ENCODE data around the gene SLC5A10.
"Not testable (repeated sequence)": the region's sequence is repeated elsewhere in the genome, so short reads cannot be mapped to it uniquely, and the experiment has no call there.

The SLC5A10 gene

DNA sequence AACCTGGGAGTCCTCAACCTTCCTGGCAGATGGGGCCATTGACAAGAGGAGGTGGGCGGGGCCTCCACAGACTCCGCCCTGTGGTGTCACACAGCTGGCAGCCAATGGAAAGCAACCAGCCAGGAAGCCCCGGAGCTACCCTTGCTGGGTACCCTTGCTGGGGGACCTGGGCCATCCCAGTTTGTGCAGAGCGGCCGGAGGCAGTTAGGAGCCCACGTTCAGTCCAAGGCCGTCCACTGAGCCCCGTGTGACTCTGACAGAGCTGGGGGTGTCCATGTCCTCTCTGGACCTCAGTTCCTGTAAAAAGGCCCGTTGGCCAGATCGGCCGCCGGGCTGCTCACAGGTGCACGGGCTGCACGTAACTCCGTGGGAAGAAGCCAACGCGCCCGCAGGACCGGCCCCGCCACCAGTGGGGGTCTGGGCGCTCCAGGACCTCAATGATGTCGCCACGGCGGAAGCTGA lies 69.7 kb downstream of the SLC5A10 start:
- peak; percentile 58 for DNase-seq

DNA sequence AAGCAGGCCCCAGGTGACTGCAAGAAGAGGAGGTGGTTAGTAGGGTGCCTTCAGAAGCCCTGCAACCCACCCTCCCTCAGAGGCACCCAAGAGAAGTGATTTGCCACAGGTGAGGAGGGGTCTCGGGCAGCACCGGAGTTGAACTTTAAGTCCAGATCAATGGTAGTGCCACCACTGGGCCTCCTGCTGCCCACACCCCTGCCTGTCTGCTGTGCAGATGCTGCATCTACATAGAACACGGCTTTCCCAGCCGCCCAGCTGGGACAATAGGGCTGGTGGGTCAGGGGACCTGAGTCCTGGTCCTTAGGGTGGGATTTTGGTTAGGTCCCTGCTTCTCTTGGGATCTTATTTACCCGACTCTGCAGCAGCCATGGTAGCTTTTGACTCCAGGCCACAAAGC lies 70.2 kb downstream of the SLC5A10 start:
- DNase-seq = no peak

DNA sequence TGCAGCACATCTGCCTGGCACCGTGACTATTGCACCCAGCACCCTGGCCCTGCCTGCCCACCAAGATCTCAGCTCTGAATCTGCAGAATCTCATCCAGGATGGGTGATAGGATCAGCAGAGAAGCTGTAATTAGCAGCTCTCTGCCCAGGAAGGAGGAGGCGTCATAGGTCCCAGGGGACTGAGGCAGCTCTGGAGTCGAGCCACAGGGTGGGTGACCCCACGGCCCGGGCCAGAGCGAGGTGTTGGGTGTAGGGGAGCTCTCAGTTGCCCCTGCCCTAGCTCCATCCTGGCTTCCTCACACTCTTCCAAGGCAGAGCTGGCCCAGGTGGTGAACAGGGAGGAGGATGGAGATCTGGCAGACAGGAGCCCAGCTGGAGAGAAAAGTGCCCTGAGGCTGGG lies 70.8 kb downstream of the SLC5A10 start:
- DNase-seq = no peak

DNA sequence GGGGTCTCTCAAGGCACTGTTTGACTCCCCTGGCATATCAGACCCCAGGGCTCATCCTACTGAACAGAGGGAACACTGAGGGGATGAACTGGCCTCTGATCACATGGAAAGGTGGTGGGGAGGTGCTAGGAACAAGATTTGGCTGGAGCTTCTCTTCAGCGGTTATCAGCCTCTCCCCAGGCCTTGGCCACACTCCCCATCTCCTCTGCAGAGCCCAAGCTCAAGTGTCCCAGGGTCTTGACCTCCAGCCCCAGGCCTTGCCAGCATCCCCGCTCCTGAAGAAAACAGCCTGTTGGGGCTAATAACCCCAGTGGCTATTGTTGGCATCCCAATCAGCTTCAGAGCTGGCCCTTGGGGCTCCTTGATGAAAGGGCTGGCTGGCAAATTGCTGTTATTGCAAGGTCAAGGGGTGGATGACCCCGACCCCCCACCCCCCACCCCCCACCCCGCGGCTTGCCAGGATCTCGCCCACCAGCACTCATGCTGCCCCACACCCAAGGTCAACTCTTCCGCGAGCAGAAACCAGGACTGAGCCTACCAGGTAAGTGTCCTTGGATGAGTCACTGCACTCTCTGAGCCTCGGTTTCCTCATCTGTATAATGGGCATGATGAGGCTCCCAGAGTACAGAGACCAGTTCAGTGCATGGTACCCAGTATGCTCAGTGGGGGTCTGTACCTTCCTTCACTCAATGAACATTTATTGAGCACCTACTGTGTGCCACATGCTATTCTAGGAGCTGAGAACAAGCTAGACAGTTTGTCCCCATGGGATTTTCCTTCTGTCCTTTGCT lies 71.4 kb downstream of the SLC5A10 start:
- no peak for DNase-seq

DNA sequence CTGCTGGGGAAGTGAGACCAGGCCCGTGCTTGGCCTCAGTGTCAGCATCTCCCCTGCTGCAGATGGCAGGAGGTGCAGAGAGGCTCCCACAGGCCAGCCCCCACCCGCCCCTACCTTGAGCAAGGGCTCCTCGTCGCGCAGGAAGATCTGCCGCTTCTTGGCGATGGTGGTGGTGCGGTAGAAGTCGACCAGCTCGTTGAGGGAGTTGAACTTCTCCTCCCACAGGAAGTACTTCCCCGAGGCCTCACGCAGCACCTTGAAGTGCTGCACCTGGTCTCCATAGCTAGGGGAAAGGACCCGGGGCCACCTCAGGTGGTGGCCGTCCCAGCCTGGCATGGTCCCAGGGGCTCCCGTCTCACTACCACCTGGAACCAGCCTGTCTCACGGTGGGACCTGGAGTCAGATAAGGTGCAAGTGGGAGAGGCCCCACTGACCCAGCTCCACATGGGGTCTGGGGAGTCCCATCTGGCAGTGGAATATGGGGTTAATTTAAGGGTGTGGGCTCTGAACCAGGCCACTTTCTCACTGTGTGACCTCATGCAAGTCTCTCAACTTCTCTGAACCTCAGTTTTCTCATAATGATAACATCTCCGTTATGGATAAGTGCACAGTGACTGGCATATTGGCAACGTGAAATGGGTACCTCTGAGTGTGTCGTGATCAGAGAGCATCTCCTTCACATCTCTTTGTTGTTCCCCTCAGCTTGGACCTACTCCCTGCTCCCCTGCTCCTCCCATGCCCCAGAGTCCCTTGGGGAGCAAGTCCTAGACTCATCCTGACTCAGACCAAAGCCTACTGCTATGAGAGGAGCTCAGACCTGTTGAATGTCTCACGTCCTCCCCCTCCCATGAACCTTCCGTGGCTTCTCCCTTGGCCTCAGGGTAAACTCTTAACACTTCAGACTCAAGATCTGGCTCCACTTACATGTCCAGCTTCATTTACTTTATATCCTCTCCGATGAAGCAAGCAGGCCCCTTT lies 72.4 kb downstream of the SLC5A10 start:
- peak; percentile 46 for DNase-seq

DNA sequence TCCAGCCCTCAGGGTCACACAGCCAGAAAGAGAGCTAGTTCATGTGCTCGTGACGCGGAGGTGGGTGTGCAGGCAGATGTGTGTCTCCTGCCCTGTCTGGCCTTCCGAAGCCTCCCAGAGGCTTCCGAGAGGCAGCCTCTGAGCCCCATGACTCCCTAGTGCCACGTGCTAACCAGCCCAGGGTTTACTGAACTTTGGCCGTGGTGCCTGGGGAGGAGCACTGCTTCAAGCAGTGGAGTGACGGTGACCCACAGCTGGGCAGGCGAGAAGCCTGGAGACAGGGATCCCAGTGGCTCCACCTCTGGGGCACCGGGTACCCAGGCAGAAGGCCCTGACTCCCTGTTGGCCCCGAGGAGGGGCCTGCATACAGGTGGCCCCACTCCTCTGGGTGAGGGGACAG lies 76.7 kb downstream of the SLC5A10 start:
- not testable (repeated sequence) for DNase-seq

DNA sequence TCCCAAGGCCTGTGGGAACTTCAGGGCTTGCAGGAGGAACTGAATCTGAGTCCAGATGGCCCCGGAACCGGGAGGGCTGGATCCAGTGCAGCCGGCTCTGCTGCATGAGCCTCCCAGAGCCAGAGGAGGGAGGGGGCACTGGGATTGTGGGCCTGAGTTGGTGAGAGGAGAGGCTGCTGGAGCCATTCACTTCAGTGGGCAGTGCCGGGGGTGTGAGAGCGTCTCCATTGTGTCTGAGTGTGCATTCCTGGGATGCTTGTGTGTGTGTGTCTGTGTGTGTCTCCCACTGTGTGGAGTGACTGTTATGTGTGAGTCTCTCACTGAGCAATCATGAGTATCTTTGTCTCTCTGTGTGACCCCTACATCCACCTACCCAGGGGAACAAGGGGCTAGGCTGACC lies 77.8 kb downstream of the SLC5A10 start:
- DNase-seq = not testable (repeated sequence)

DNA sequence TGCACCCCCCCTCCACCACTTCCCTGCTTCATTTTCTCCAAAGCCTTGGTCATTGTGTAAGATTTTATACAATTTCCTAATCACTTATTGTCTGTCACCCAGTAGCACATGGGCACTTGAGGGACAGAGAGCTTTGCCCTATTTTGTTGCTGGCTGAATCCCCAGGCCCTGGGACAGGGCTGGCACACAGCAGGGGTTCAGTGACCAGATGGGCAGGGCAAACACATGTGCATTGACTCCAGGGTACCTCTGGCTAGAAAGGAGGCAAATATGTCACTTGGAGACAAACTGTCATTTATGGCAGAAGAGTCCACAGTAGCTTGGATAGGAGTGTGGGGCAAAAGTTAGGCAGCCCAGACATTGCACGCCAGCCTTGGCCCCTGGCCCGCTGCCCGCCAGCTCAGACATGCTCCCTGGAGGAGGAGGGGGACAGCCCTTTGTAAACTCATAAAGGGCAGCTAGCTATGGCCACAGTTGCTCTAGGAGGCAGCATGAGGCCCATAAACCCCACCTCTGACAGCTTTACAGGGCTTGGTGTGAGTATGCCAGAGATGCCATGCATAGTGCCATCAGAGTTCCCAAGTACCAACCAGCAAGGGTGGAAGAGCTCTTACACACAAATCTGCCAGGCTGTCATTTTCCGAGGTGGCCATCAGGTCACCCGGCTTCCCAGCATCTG lies 78.9 kb downstream of the SLC5A10 start:
- DNase-seq = not testable (repeated sequence)

DNA sequence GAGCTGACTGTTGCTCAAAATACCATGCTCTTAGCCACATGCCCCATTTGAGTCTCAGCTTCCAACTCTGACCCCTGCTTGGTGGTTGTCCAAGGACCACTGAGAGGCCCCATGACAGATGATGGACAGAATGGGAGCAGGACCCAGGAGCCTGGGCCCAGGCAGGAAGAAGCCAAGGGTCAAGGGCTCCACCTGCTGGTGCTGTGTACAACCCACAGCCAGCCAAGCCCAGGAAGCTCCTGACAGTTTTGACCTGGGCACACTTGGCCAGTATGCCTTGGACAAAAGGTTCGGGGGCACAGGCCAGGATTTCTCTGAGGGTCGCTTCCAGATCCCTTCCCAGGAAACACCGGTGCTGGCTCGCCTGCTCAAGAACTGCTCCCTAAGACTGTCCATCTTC lies 79.8 kb downstream of the SLC5A10 start:
- not testable (repeated sequence) for DNase-seq

DNA sequence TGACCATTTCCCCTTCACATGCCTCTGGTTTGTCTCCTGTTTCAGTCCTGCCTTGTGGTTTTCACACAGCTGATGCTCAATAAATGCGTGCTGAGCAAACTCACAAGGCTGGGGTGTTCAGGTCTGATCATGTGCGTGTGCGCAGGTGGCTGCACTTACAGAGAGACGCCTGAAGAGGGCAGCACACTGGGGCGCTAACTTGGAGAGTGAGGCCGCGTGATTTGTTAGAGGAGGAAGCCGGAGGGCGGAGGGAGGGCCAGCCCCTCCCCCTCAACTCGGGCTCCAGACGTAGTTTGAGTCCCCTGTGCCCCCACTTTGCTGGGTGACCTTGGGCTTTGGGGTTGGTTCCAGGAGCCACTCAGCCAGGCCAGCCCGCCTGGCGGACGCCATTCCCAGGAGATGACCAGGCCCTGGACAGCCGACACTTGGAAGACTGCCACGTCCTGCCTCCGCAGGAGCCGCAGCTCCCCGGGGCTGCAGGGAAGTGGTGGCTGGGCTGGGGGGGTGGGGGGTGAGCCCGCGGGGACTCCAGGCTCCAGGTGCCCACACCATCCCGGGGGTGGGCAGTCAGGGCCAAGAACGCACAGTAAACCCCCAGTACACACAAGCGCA lies 80.5 kb downstream of the SLC5A10 start:
- DNase-seq = not testable (repeated sequence)

DNA sequence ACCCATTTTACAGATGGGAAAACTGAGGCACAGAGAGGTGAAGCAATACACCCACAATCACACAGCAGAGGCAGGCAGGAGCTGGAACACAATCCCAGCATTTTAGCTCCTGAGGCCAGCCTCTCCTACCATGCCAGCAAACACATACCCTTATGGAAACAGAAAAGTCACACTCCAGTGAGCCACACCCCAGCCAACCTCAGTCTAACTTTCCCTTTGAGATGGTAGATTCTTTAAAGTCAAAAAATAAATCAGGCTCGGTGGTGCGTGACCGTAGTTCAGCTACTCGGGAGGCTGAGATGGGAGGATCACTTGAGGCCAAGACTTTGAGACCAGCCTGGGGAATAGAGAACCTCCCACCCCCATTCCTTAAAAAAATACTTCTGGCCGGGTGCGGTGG lies 84.2 kb downstream of the SLC5A10 start:
- DNase-seq = not testable (repeated sequence)

DNA sequence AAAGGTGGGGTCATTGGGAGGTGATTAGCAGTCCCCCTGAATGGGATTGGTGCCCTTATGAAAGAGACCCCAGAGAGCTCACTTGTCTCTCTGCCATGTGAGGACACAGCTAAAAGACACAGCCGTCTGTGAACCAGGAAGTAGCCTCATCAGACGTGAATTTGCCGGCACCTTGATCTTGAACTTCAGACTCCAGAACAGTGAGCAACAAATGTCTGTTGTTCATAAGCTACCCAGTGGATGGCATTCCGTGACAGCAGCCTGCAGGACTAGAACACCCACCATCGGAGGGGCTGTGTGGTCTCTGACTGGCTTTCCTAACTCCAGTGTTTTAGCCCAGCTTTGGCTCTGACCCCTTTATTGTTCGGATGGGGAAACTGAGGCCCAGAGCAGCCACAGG lies 85.6 kb downstream of the SLC5A10 start:
- DNase-seq = not testable (repeated sequence)

DNA sequence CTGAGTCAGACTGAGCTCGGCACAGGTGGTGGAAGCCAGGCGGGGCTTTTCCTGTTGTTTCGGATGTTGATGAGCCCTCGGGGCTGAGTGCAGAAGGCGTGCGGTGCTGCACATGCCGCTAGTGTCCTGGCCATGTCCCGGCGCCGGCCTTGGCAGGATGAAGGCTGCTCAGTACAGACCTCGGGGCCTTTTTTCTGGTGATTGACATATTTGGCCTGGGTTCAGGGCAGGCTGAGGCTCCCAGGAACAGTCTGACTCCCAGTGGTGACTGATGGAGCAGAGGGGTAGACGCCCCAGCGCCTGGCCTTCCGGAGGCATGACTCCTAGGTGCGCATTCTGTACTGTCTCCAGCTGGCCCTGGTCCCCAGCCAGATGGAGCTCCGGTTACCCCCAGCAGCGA lies 86.0 kb downstream of the SLC5A10 start:
- DNase-seq = not testable (repeated sequence)

DNA sequence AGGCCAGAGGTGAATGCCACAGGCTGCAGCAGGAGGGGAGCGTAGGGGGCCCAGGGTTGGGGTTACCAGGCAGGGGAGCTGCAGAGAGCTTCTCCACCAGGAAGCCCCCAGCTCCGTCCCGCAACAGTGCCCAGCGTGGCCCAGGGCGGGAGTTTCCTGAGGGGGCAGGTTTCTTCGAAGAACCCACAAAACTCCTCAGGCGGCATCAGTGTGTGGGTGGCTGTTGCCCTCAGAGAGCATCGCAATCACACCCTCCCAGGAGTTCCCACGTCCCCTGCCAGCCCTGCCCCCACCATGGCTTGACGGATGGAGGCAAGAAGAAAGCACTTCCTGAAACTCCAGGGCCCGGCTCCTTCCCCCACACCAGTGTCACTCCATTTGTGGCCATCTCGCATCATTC lies 86.8 kb downstream of the SLC5A10 start:
- not testable (repeated sequence) for DNase-seq

DNA sequence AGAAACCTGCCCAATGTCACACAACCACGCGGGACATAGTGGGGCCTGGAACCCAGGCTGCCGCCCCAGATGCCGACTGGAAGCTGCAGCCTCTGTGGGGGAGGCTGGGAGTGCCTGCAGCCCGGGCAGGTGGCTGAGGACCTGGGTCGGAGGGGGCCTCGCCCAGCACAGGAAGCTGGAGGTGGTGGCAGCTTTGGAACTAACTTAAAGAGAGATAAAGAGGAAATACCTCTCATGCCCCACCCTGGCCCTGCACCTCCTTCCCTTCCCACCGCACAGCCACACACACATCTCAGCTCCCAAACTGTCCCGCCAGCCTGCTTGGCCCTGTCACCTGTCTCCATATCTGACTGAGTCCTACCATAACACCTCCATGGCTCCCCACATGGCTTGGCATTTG lies 88.4 kb downstream of the SLC5A10 start:
- DNase-seq = not testable (repeated sequence)

DNA sequence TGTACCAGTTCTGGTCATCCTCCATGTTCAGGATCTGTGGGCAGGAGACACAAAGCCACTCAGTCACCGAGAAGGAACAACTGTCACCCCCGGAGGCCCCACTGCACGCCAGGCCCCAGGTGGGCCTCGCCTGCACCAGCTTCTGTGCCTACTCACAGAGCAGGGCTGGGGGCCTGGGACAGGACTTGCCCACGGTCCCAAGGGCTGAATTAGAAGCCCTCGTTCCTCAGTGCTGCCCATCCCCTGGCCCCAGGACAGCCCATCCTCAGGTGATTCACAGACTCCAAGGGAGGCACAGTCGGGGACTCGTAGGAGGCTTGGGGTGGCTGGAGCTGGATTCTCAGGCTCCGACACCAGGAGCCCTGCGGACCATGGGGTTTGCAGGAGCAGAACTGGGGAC lies 89.9 kb downstream of the SLC5A10 start:
- not testable (repeated sequence) for DNase-seq

DNA sequence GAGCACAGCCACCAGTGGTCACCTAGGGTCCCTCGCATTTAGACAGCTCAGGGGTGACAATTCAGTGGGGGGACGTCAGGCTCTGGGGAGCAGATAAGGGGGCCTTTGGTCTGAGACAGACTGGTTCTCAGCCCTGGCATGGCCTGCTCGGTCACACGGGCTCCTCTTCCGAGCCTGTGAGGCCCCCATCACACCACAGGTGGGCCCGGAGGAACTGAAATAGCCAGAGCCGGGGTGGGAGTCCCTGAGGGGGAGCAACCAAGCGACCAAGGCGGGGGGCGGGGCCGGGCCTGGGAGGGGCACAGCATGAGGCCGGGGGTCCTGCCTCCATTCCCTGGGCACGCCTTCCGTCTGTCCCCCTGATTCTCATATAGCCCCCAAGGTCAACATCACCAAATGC lies 90.4 kb downstream of the SLC5A10 start:
- not testable (repeated sequence) for DNase-seq

DNA sequence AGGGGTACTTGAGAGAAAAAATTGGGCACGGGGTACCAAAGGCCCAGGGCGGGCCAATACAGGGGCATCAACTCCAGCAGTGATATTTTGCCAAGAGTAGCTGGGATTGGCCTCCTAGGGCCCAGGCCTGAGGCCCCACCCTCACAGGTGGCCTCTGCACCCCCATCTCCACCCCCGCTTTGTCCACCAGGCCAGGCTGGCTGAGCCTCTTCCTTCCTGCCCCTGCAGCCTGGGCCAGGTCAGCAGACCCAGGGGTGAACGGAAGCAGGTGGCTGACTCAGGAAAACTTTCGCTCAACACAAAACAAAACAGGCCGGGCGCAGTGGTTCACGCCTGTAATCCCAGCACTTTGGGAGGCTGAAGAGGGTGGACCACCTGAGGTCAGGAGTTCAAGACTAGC lies 91.1 kb downstream of the SLC5A10 start:
- DNase-seq = not testable (repeated sequence)

DNA sequence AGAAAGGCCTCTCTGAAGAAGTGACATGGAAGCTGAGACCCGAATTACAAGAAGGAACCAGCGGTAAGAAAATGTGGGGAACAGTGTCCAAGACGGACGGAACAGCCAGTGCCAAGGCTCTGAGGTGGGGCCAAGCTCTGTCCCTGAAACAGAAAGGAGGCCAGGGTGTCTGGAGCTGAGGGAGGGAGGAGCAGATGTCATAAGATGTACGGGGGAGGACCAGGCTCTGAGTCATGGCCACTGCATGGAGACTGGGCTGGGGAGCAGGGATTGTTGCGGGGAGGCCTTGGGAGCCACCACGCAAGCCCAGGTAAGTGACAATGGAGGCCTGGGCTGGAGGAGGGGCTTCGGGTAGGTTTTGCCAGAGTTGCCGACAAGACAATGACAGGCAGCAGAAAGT lies 92.7 kb downstream of the SLC5A10 start:
- not testable (repeated sequence) for DNase-seq

DNA sequence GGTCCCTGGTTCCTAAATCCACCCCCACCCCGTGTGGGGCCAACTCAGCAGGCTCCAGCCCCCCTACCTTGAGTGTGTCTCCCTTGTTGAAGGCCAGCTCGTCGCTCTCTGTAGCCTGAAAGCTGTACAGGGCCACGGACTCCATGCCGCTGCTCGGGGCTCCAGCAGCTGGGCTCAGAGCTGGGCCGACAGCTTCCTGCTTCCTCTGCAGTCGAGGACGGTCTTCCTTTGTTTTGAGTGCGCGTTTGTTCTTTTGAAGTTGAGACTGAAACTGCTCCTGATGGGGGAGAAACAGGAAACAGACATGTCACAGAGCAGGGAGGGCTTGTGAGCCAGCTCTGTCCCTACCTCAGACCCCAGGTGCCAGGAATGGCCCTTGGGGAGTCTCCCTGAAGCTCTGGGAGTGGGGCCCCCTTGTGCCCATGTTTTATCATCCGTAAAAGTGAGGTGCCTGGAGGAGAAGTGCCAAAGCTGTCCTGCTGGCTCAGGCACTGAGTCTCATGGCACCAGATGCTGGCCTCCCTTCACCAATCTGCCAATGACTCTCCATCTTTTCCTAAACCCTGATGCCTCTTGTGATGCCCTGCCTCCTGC lies 94.9 kb downstream of the SLC5A10 start, which contains the start of gene GRAP:
TSS of gene GRAP (minus strand) at position 176 of the 594 bp plus-strand sequence. CDS start at position 145, 31 bp downstream.
- DNase-seq = not testable (repeated sequence)

DNA sequence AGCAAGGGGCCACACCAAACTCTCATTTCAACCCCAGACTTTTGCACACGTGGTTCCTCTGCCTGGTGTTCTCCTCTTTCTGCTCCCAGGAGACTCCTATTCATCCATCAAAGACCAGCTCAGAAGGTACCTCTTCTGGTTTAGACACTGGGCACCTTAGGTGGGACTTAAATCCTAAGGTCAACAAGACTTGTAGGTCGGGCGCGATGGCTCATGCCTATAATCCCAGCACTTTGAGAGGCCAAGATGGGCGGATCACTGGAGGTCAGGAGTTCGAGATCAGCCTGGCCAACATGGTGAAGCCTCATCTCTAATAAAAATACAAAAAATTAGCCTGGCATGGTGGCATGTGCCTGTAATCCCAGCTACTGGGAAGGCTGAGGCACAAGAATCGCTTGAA lies 95.5 kb downstream of the SLC5A10 start:
- not testable (repeated sequence) for DNase-seq

DNA sequence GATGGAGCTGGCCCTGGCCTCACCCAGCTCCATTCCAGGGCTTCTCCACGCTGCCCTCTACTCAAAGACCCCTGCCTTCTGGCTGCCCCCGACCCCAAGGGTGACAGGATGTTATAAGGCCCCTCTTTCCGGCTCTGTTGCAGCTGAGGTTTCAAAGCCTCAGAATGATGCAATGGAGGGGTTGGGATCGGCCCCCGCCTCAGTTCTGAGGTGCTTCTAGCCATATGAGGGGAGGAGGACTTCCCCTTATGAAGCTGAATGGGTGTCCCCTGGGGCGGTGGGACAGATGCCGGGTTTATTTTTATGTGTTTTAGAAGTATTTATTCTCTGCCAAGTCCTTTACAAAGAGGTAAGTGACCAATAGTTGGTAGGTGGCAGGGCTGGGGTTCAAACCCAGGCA lies 96.9 kb downstream of the SLC5A10 start:
- not testable (repeated sequence) for DNase-seq

All from CD4-positive, alpha-beta T cell treated with Interleukin-6 for 4 hours (primary cell).